HL-60 (cell line): ENCODE data around the gene SNX9.

Experiments
- CTCF ChIP-seq: IDR thresholded peaks from one replicate; pipeline ENCODE4 v1.5.1; 2011; ENCODE audit warnings: low read length, control low read depth, inconsistent platforms; ENCODE audit not compliant: insufficient read depth
- GABPA ChIP-seq: IDR thresholded peaks from 2 replicates; pipeline ENCODE4 v1.6.1; 2012; ENCODE audit warnings: low read depth
- POLR2AphosphoS5 ChIP-seq: IDR thresholded peaks from 2 replicates; pipeline ENCODE4 v1.6.1; 2012; ENCODE audit warnings: low read depth
- REST ChIP-seq: IDR thresholded peaks from 2 replicates; pipeline ENCODE4 v1.6.1; 2012; ENCODE audit warnings: low read depth; ENCODE audit not compliant: insufficient replicate concordance

GRCh38 chr6:157927011-157927410, 104.0 kb downstream of the SNX9 start:
- TF ChIP-seq CTCF (no peak), POLR2AphosphoS5 (no peak), GABPA (no peak), REST (no peak)
